Kidney tubule cell (primary cell): ENCODE results near the gene DDX60.
"Not testable (repeated sequence)": the region's sequence is repeated elsewhere in the genome, so short reads cannot be mapped to it uniquely, and the experiment has no call there.

ENCODE experiments used
- DNase-seq: peaks from one replicate; pipeline ENCODE4 v3.0.0-alpha.2; 2018; ENCODE audit warnings: low spot score

Gene DDX60

GRCh38 chr4:168291242-168291641, 27.3 kb downstream of the DDX60 start:
- DNase-seq: no peak

- not testable (repeated sequence) for DNase-seq
Observed at GRCh38 chr4:168285850-168286249, 32.7 kb downstream of the DDX60 start.

GRCh38 chr4:168279556-168279955, 39.0 kb downstream of the DDX60 start:
- no peak for DNase-seq

DNA sequence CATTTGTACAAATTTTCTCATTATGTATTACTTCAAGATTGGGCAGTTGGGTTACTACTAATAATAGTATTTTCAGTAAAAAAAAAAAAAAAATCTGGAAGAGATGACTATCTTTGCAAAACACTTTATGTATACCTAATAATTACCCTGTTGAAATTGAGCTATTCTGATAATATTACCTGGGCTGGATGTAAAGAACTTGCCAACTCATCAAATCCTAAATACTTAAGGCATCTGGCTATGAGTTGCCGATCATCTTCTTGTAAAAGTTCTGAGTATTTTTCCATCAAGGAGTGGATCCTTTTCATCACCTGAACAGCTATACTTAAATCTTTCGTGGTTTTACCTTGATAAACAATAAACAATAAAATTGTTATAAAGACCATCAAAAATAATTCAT, 42.7 kb downstream of the DDX60 start:
- no peak for DNase-seq

GRCh38 chr4:168274871-168275270, 43.7 kb downstream of the DDX60 start:
- DNase-seq: no peak

DNA sequence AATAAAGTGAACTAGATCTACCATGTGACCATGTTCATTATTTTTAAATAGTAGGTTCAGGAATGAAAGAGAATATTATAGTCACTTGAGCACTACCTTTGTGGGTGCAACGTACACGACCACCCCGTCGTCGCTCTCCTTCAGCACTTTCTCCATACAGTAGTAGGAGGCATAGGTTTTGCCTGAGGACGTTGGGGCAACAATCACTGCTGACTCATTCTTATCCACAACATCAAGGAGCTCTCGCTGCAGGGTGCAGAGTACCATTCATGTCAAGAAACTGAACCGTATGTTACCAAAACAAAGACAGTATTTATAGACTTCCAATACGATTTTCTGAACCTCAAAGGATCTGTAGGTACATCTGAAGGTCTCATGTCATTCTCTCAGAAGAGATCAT, 44.7 kb downstream of the DDX60 start:
- no peak for DNase-seq

DNA sequence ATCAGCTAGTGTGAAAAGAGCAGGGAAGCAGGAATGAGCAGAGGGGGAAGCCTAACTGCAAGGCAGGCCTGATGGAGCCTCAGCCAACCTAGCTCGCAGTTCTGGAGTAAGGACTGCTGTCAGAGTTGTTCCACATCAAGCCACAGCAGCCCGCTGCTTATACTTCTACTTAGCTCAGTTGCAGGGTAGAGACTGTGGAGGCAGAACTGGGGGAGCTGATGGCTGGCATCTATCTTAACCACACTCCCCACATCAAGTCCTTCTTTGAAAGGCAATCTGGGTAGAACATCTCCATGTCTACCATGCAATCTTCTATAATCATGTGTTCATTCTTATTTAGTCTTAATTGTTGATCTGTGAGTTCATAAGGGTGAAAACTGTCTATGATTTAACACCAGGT, 46.1 kb downstream of the DDX60 start:
- DNase-seq: no peak

GRCh38 chr4:168269896-168270295, 48.7 kb downstream of the DDX60 start:
- no peak for DNase-seq

DNA sequence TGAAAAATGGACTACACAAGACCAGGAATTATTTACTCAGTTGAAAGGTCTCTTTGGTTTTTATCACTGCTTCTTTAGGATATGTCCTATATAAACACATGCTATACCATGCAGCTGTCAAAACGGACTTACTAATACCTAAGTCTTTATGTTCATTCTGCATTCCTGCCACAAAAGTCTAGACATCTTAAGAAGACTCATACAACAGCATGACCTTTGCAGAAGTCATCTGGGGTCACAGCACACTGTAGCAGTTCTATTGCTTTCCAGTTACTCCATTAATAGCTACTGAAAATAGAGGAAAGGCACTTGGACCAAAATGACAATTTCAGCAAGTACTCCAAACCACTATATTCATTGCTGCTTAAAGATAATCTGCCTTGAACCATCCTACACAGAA, 53.2 kb downstream of the DDX60 start:
- no peak for DNase-seq

- no peak for DNase-seq
Observed at GRCh38 chr4:168264903-168265302, 53.6 kb downstream of the DDX60 start.

GRCh38 chr4:168263039-168263438, 55.5 kb downstream of the DDX60 start:
- DNase-seq: no peak

DNA sequence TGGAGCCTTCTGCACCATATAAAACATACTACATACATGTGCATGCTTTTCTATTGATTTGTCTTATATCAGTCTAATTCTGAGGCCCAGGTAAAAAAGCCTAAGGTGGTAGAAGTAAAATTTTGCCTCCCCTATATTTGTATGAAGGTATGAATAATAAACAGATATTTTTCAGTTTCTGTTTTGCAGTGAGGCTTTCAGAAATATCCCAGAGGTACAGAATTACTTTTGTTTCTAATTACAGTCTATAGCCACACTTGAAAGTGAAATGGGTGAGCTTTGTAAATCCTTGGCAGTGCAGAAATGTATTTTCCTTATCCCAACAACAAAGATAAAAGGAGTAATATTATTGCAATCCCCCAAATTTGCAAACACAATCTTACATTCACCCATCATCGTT, 59.5 kb downstream of the DDX60 start:
- no peak for DNase-seq

DNA sequence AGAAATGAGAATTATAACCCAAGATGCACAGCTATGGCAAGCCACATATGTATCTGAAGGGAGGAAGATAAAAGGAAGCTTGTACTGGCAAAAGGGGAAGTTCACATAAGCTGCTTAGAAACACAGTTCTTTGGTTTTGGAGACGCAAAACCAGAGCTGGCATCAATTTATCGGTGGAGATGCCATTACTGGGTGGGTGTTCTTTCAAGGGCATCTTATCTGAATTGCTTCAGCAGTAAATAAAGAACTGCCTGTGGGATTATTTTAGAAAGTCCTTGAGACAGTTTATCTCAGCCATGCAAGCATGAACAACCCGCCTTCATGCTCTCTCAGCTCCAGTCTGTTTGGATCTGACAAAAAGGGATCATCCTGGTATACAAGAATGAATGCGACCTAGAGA, 60.8 kb downstream of the DDX60 start:
- no peak for DNase-seq

- DNase-seq: no peak
Observed at GRCh38 chr4:168248176-168248710, 70.3 kb downstream of the DDX60 start.

GRCh38 chr4:168247603-168248002, 70.9 kb downstream of the DDX60 start:
- no peak for DNase-seq

GRCh38 chr4:168241953-168242352, 76.6 kb downstream of the DDX60 start:
- no peak for DNase-seq

GRCh38 chr4:168240821-168241220, 77.7 kb downstream of the DDX60 start:
- no peak for DNase-seq

GRCh38 chr4:168221301-168221700, 97.3 kb downstream of the DDX60 start:
- peak; percentile 73 for DNase-seq

- peak; percentile 34 for DNase-seq
Observed at GRCh38 chr4:168220893-168221292, 97.7 kb downstream of the DDX60 start.

- DNase-seq: peak; percentile 90
Observed at GRCh38 chr4:168218645-168219044, 99.9 kb downstream of the DDX60 start.

GRCh38 chr4:168213511-168213910, 105.0 kb downstream of the DDX60 start:
- not testable (repeated sequence) for DNase-seq

DNA sequence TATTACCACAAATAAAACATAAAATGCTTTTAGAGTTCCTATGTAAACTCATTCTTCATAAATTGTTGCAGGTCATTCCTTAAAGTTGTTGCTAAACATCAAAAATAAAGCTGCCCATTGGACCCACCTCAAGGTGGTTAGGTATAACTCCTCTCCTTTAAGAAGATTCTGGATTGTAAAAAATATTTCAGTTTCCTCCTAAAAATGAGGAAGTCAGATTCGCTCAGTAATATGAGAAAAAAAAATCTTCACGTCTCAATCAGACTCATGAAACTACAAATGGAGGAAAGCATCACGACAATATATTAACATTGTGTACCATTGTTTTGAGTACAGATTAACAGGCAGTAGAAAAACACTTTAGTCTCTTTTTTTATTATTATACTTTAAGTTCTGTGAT, 105.9 kb downstream of the DDX60 start:
- DNase-seq: no peak

DNA sequence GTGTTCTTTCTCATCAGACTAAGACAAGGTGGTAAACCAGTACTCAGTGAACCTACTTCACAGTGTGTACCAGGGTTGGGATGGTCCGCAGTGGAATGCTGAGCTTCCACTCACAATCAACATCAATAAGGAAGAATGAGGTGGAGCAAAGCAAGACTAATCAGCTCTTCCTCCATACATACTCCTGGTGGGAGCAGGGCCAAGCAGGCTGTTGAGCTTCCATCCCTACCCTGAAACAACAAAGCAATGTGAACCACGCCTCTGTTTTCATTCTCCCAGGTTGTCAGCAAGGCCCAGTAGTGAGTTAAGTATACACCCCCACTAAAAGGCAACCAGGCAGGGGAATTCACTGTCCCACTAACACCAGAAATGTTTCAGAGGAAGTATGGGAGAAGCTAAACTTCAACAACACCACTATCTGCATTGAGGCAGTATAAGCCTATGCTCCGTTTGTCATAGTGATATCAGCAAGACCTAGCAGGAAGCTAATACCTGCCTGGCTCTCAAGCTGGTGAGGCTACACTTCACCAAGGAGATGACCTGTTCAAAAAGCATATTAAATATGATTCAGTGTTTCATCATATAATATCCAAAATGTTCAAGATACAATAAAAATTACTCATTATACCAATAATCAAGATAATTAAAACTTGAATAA, 109.5 kb downstream of the DDX60 start:
- no peak for DNase-seq

DNA sequence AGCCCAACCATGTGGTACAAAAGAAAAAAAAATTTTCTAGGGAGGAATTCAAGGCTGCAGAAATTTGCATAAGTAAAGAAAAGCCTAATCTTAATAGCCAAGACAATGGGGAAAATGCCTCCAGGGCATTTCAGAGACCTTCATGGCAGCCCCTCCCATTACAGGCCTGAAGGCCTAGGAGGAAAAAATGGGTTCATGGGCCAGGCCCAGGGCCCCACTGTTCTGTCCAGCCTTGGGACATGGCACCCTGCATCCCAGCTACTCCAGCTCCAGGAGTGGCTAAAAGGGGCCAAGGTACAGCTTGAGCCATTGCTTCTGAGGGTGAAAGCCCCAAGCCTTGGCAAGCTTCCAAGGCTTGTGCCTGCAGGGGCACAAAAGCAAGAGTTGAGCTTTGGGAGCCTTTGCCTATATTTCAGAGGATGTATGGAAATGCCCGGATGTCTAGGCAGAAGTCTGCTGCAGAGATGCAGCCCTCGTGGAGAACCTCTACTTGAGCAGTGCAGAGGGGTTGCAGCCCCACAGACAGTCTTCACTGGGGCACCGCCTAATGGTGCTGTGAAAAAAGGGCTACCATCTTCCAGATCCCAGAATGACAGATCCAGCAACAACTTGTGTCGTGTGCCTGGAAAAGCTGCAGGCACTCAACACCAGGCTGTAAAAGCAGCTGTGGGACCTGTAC, 115.2 kb downstream of the DDX60 start:
- DNase-seq: no peak
